IMR-90 (cell line): Measurements from ENCODE around the gene SDR9C7. TPM values are rescaled to one million over a fixed set of nuclear protein-coding genes. Genes with fewer than 3 reads are reported as not detected.

ENCODE experiments used
- ATAC-seq: fragments of 200-7000 bp; cut with Tn5 transposase; 2 replicates; pipeline ENCODE4 v1.9.1; 2020; ENCODE audit warnings: low read depth, mild to moderate bottlenecking, moderate library complexity
- BruUV-seq: library from RNA; stranded (reverse); fragments of 400-500 nt; replicated peaks from 2 replicates; lab custom pipeline; 2021; lab: Mats Ljungman, UMichigan
- CTCF ChIA-PET: fragments of 300-600 bp; formaldehyde crosslinking; extraction: SDS; loops from one replicate; lab custom pipeline; 2021; ENCODE audit warnings: antibody characterized with exemption; lab: Yijun Ruan, JAX
- POLR2A ChIA-PET: fragments of 300-600 bp; sonication (Branson Sonifier 250); formaldehyde crosslinking; loops from one replicate; lab custom pipeline; 2022; ENCODE audit warnings: antibody characterized with exemption; ENCODE audit not compliant: unreplicated experiment; lab: Charles Lee
- DNase-seq: peaks from one replicate; pipeline ENCODE4 v3.0.0; 2013
- H2AFZ ChIP-seq: replicated peaks from 2 replicates; pipeline ENCODE3; 2013; ENCODE audit warnings: low read length, mild to moderate bottlenecking; ENCODE audit not compliant: poor library complexity
- H2AK5ac ChIP-seq: 2 replicates; pipeline ENCODE4 v1.6.1; 2013; ENCODE audit warnings: low read depth, low read length, inconsistent platforms
- H2AK9ac ChIP-seq: replicated peaks from 2 replicates; pipeline ENCODE3; 2013; ENCODE audit warnings: mild to moderate bottlenecking, low read depth, low read length, moderate library complexity; ENCODE audit not compliant: poor library complexity
- H2BK120ac ChIP-seq: 2 replicates; pipeline ENCODE4 v1.6.1; 2013; ENCODE audit warnings: low read depth, low read length, inconsistent platforms
- H2BK15ac ChIP-seq: 3 replicates; pipeline ENCODE4 v1.6.1; 2013; ENCODE audit warnings: low read depth, low read length, inconsistent platforms
- H2BK20ac ChIP-seq: 2 replicates; pipeline ENCODE4 v1.6.1; 2013; ENCODE audit warnings: low read depth, mild to moderate bottlenecking, inconsistent platforms, low read length, moderate library complexity
- H2BK5ac ChIP-seq: 2 replicates; pipeline ENCODE4 v1.6.1; 2013; ENCODE audit warnings: mild to moderate bottlenecking, low read depth, low read length, inconsistent platforms; ENCODE audit not compliant: poor library complexity, severe bottlenecking
- H3K14ac ChIP-seq: replicated peaks from 2 replicates; pipeline ENCODE4 v1.6.1; 2013; ENCODE audit warnings: low read depth, low read length, inconsistent platforms
- H3K18ac ChIP-seq: 2 replicates; pipeline ENCODE4 v1.6.1; 2013; ENCODE audit warnings: low read depth, low read length, control low read depth
- H3K23ac ChIP-seq: 2 replicates; pipeline ENCODE4 v1.6.1; 2013; ENCODE audit warnings: low read depth, low read length, inconsistent platforms
- H3K27ac ChIP-seq: 2 replicates; pipeline ENCODE4 v1.5.1; 2013; ENCODE audit warnings: mild to moderate bottlenecking, control low read depth, low read length; ENCODE audit not compliant: insufficient read depth
- H3K27me3 ChIP-seq: 2 replicates; pipeline ENCODE4 v1.6.1; 2013; ENCODE audit warnings: low read length; ENCODE audit not compliant: control insufficient read depth, insufficient read depth
- H3K36me3 ChIP-seq: 2 replicates; pipeline ENCODE4 v1.6.1; 2013; ENCODE audit warnings: low read length, mixed read lengths; ENCODE audit not compliant: control insufficient read depth, insufficient read depth
- H3K4ac ChIP-seq: 2 replicates; pipeline ENCODE4 v1.6.1; 2013; ENCODE audit warnings: low read depth, low read length, inconsistent platforms
- H3K4me1 ChIP-seq: 2 replicates; pipeline ENCODE4 v1.6.1; 2013; ENCODE audit warnings: low read length, mixed read lengths; ENCODE audit not compliant: control insufficient read depth, insufficient read depth
- H3K4me2 ChIP-seq: 2 replicates; pipeline ENCODE4 v1.6.1; 2013; ENCODE audit warnings: low read depth, mild to moderate bottlenecking, control low read depth, low read length, moderate library complexity
- H3K4me3 ChIP-seq: 2 replicates; pipeline ENCODE4 v1.5.1; 2013; ENCODE audit warnings: low read depth, mild to moderate bottlenecking, control low read depth, low read length, moderate library complexity; ENCODE audit not compliant: insufficient read depth
- H3K56ac ChIP-seq: 2 replicates; pipeline ENCODE4 v1.6.1; 2013; ENCODE audit warnings: low read length, inconsistent platforms; ENCODE audit not compliant: insufficient read depth; ENCODE audit errors: extremely low read depth
- H3K79me1 ChIP-seq, 2 experiments: 2 replicates each; pipeline ENCODE4 v1.6.1; 2013; ENCODE audit warnings: low read length in 2 of 2, inconsistent platforms in 1 of 2, low read depth in 1 of 2
- H3K9ac ChIP-seq: 2 replicates; pipeline ENCODE4 v1.6.1; 2013; ENCODE audit warnings: low read depth, low read length, control low read depth
- H3K9me1 ChIP-seq: 2 replicates; pipeline ENCODE4 v1.6.1; 2013; ENCODE audit warnings: low read length, inconsistent platforms; ENCODE audit not compliant: insufficient read depth
- H3K9me3 ChIP-seq: 2 replicates; pipeline ENCODE4 v1.6.1; 2013; ENCODE audit warnings: low read length; ENCODE audit not compliant: control insufficient read depth, insufficient read depth
- H4K20me1 ChIP-seq: 2 replicates; pipeline ENCODE4 v1.6.1; 2013; ENCODE audit warnings: low read length, inconsistent platforms; ENCODE audit not compliant: insufficient read depth
- H4K5ac ChIP-seq: 2 replicates; pipeline ENCODE4 v1.6.1; 2013; ENCODE audit warnings: mild to moderate bottlenecking, low read depth, low read length, control low read depth
- H4K8ac ChIP-seq, 2 experiments: 2 replicates each; pipeline ENCODE4 v1.6.1; 2013; ENCODE audit warnings: low read depth in 2 of 2, low read length in 2 of 2, control low read depth in 1 of 2, inconsistent platforms in 1 of 2
- H4K91ac ChIP-seq: 2 replicates; pipeline ENCODE4 v1.6.1; 2013; ENCODE audit warnings: low read depth, low read length, inconsistent platforms; ENCODE audit not compliant: insufficient read depth
- BHLHE40 ChIP-seq: fragments of 150-350 bp; IDR thresholded peaks from 2 replicates; pipeline ENCODE4 v1.6.1; 2016; ENCODE audit warnings: mild to moderate bottlenecking, low read depth, low read length
- CEBPB ChIP-seq: IDR thresholded peaks from 2 replicates; pipeline ENCODE4 v1.6.1; 2012; ENCODE audit warnings: low read depth, low read length, improper control_type of control experiment
- CHD1 ChIP-seq: IDR thresholded peaks from 2 replicates; pipeline ENCODE4 v1.6.1; 2012; ENCODE audit warnings: low read depth, low read length, improper control_type of control experiment
- FOS ChIP-seq: fragments of 150-350 bp; IDR thresholded peaks from 2 replicates; pipeline ENCODE4 v1.6.1; 2016; ENCODE audit warnings: low read depth, low read length
- MAFK ChIP-seq: IDR thresholded peaks from 2 replicates; pipeline ENCODE4 v1.6.1; 2012; ENCODE audit warnings: low read depth, low read length, improper control_type of control experiment
- MAZ ChIP-seq: IDR thresholded peaks from 2 replicates; pipeline ENCODE4 v1.6.1; 2012; ENCODE audit warnings: low read depth, mild to moderate bottlenecking, low read length, improper control_type of control experiment, moderate library complexity, borderline replicate concordance
- MXI1 ChIP-seq: IDR thresholded peaks from 2 replicates; pipeline ENCODE4 v1.6.1; 2012; ENCODE audit warnings: low read depth, mild to moderate bottlenecking, low read length, moderate library complexity, borderline replicate concordance
- NFE2L2 ChIP-seq: fragments of 150-350 bp; IDR thresholded peaks from 2 replicates; pipeline ENCODE4 v1.6.1; 2016; ENCODE audit warnings: low read depth, mild to moderate bottlenecking, low read length
- POLR2A ChIP-seq: IDR thresholded peaks from 2 replicates; pipeline ENCODE4 v1.6.1; 2012; ENCODE audit warnings: mild to moderate bottlenecking, low read depth, low read length
- RAD21 ChIP-seq: IDR thresholded peaks from 2 replicates; pipeline ENCODE4 v1.6.1; 2012; ENCODE audit warnings: low read length, improper control_type of control experiment
- RCOR1 ChIP-seq: IDR thresholded peaks from 2 replicates; pipeline ENCODE4 v1.6.1; 2012; ENCODE audit warnings: mild to moderate bottlenecking, low read length, improper control_type of control experiment; ENCODE audit not compliant: insufficient replicate concordance
- SMC3 ChIP-seq: fragments of 150-350 bp; IDR thresholded peaks from 2 replicates; pipeline ENCODE4 v1.6.1; 2016; ENCODE audit warnings: low read depth, mild to moderate bottlenecking, antibody characterized with exemption, low read length, moderate library complexity
- WGBS, 2 experiments: methylation state at CpG; one replicate each; pipeline versions ENCODE4 v1.1.5 to v1.1.7; 2013; ENCODE audit warnings: missing lambda C conversion rate in 2 of 2; ENCODE audit not compliant: insufficient read length in 1 of 2; ENCODE audit errors: extremely low coverage in 2 of 2; 5-methylcytosine and 5-hydroxymethylcytosine counted together
- dilution Hi-C: fragments of 300-500 bp; cut with HindIII; formaldehyde crosslinking; loops from one replicate; pipeline ENCODE4 v1.14.3; 2018; ENCODE audit warnings: low sequenced_read_pairs; ENCODE audit not compliant: unreplicated experiment
- in situ Hi-C: fragments of 300-500 bp; cut with MboI; formaldehyde crosslinking; loops from 3 replicates; pipeline ENCODE4 v1.14.3; 2019; ENCODE audit warnings: low sequenced_read_pairs, inconsistent platforms, mixed read lengths
- intact Hi-C: fragments of 100-400 bp; cut with micrococcal nuclease; formaldehyde crosslinking; loops from 2 replicates; pipeline ENCODE4 v1.10.0; 2022
- polyA plus RNA-seq, 3 experiments: library from polyadenylated mRNA; depleted of rRNA; stranded (reverse); fragments of >200 nt; gene quantifications; 2 replicates each; pipeline ENCODE4 v1.2.3, GENCODE V29; 2012; ENCODE audit warnings: low replicate concordance in 1 of 3
- total RNA-seq: library from RNA; depleted of rRNA; stranded (reverse); fragments of >200 nt; gene quantifications from 2 replicates; pipeline ENCODE4 v1.2.3, GENCODE V29; 2012
- TF ChIP-seq, protein P1 (sequence below): conservative IDR thresholded peaks from 2 replicates; pipeline ENCODE4 v1.5.1; 2012; ENCODE audit warnings: mild to moderate bottlenecking, low read depth, low read length, improper control_type of control experiment
- TF ChIP-seq, protein P2 (sequence below): fragments of 150-350 bp; IDR thresholded peaks from 2 replicates; pipeline ENCODE4 v1.6.1; 2016; ENCODE audit warnings: low read depth, mild to moderate bottlenecking, low read length, moderate library complexity, borderline replicate concordance
- TF ChIP-seq, protein P3 (sequence below): fragments of 150-350 bp; IDR thresholded peaks from 2 replicates; pipeline ENCODE4 v1.6.1; 2017; ENCODE audit warnings: mild to moderate bottlenecking, antibody characterized with exemption, low read length, low read depth

SDR9C7 gene
- total and polyA plus RNA-seq, 2 of the 4 experiments (the other 2 are of a cell fraction): not detected

DNA sequence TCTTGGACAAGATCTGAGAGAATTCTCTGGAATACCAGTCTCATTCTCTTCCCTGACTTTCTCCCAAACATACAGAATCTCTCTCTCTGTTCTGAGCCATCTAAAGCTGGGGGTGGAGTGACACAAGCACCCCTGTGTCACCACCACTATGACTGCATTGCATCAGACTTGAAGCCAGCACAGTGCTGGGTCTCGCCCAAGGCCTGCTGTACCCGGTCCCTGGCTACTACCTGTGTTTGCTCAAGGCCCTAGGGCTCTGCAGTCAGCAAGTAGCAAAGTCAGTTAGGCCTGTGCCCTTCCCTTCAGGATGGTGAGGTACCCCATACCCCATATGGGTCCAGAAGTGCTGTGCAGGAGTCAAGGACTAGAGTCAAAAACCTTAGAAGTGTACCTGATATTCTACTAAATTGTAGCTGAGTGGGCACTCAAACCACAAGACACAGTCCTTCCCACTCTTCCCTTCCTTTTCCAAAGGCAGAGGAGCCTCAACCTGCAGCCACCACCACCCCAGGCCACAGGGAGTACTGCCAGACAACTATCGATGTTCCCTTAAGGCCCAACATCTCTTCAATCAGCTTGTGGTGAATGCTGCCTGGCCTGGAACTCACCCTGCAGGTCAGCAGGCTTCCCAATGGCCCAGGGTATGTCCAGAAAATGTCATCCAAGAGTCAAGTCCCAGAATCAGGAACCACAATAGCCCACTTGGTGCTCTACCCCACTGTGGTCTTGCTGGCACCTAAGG is 44.4 kb upstream of the SDR9C7 start:
- dilution Hi-C loops: no loop called here

More for the DNA sequence above, 44.4 kb upstream of the SDR9C7 start:
- H3K4ac ChIP-seq: no peak overlapping the region
- no TSS peak for BruUV-seq
- TF ChIP-seq MAZ (no peak), POLR2A (no peak), CEBPB (no peak), FOS (no peak), CHD1 (no peak), MAFK (no peak), MXI1 (no peak), NFE2L2 (no peak), RAD21 (no peak), SMC3 (no peak), BHLHE40 (no peak), RCOR1 (no peak)
- TF ChIP-seq, protein P1, sequence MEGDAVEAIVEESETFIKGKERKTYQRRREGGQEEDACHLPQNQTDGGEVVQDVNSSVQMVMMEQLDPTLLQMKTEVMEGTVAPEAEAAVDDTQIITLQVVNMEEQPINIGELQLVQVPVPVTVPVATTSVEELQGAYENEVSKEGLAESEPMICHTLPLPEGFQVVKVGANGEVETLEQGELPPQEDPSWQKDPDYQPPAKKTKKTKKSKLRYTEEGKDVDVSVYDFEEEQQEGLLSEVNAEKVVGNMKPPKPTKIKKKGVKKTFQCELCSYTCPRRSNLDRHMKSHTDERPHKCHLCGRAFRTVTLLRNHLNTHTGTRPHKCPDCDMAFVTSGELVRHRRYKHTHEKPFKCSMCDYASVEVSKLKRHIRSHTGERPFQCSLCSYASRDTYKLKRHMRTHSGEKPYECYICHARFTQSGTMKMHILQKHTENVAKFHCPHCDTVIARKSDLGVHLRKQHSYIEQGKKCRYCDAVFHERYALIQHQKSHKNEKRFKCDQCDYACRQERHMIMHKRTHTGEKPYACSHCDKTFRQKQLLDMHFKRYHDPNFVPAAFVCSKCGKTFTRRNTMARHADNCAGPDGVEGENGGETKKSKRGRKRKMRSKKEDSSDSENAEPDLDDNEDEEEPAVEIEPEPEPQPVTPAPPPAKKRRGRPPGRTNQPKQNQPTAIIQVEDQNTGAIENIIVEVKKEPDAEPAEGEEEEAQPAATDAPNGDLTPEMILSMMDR: no peak
- TF ChIP-seq, protein P2, sequence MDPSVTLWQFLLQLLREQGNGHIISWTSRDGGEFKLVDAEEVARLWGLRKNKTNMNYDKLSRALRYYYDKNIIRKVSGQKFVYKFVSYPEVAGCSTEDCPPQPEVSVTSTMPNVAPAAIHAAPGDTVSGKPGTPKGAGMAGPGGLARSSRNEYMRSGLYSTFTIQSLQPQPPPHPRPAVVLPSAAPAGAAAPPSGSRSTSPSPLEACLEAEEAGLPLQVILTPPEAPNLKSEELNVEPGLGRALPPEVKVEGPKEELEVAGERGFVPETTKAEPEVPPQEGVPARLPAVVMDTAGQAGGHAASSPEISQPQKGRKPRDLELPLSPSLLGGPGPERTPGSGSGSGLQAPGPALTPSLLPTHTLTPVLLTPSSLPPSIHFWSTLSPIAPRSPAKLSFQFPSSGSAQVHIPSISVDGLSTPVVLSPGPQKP: no peak
- TF ChIP-seq, protein P3, sequence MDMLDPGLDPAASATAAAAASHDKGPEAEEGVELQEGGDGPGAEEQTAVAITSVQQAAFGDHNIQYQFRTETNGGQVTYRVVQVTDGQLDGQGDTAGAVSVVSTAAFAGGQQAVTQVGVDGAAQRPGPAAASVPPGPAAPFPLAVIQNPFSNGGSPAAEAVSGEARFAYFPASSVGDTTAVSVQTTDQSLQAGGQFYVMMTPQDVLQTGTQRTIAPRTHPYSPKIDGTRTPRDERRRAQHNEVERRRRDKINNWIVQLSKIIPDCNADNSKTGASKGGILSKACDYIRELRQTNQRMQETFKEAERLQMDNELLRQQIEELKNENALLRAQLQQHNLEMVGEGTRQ: no peak
- no peak overlapping the region for H3K4me2 ChIP-seq
- intact Hi-C loops (no loop called here), in situ Hi-C loops (loop anchor here (25.0 kb wide), 1 partner anchor 466 kb away; the partner anchor contains the start of gene RBMS2)
- H2AK5ac ChIP-seq: no peak overlapping the region
- no peaks in the 10 kb centered on the region for H4K20me1 ChIP-seq
- no peak overlapping the region for H2BK5ac ChIP-seq
- no peak overlapping the region for H3K4me3 ChIP-seq
- peaks cover 5% of the 10 kb centered on the region; the same call in 1 of the 2 replicates for H3K27me3 ChIP-seq
- H4K8ac ChIP-seq: no peak overlapping the region
- no peak overlapping the region for H3K56ac ChIP-seq
- WGBS, 2 experiments: no CpG with 5 or more reads among the region's 3 CpGs
- no peak overlapping the region for H3K14ac ChIP-seq
- H3K4me1 ChIP-seq: no peaks in the 10 kb centered on the region
- no peak overlapping the region for H2AK9ac ChIP-seq
- H4K5ac ChIP-seq: no peak overlapping the region
- H3K36me3 ChIP-seq: no peaks in the 10 kb centered on the region
- H3K9ac ChIP-seq: no peak overlapping the region
- H3K27ac ChIP-seq: no peak overlapping the region
- H4K91ac ChIP-seq: no peak overlapping the region
- H3K23ac ChIP-seq: no peak overlapping the region
- H3K79me1 ChIP-seq: no peaks in the 10 kb centered on the region
- H2BK15ac ChIP-seq: no peak overlapping the region
- H3K9me3 ChIP-seq: no peaks in the 10 kb centered on the region
- ChIA-PET POLR2A (no interaction called here), CTCF (no interaction called here)
- H3K18ac ChIP-seq: no peak overlapping the region
- no peak for ATAC-seq
- no peak for DNase-seq
- no peaks in the 10 kb centered on the region for H3K9me1 ChIP-seq
- H2BK20ac ChIP-seq: no peak overlapping the region
- no peak overlapping the region for H2BK120ac ChIP-seq
- H2AFZ ChIP-seq: no peak overlapping the region
